Epidermal melanocyte (primary cell): ENCODE data around the gene NPLOC4.
A peak's percentile ranks its signal among the peaks of the same experiment; 100 is the strongest.

Source experiments
- DNase-seq: peaks from one replicate; pipeline ENCODE4 v3.0.0; 2011; ENCODE audit warnings: low spot score; ENCODE audit not compliant: insufficient read length

NPLOC4 gene

GRCh38 chr17:81520021-81520901, 116.7 kb downstream of the NPLOC4 start:
- no peak for DNase-seq

GRCh38 chr17:81519284-81520020, 117.5 kb downstream of the NPLOC4 start:
- DNase-seq = no peak

DNA sequence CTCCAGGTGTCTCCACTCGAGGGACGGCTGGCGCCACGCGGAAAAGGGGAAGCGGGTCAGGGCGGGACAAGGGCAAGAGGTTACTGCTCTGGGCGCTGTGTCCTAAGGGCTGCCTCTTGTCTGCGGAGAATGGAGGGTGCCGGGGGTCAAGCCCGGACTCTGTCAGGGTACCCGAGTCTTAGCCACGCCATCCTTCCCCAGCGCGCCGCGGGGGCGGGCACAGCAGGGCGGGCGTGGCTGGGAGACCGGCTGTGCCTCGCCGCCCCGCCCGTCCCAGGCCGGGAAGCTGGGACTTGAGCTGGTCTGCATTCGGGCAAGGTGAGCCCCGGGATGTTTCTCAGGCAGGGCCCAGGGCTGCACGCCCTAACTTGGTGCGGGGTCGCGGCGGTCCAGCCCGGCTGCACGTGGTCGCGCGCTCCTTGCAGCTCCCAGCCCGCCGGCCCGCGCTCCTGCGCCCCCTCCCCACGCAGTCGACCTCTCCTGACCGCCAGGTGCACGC, 118.1 kb downstream of the NPLOC4 start:
- no peak for DNase-seq

DNA sequence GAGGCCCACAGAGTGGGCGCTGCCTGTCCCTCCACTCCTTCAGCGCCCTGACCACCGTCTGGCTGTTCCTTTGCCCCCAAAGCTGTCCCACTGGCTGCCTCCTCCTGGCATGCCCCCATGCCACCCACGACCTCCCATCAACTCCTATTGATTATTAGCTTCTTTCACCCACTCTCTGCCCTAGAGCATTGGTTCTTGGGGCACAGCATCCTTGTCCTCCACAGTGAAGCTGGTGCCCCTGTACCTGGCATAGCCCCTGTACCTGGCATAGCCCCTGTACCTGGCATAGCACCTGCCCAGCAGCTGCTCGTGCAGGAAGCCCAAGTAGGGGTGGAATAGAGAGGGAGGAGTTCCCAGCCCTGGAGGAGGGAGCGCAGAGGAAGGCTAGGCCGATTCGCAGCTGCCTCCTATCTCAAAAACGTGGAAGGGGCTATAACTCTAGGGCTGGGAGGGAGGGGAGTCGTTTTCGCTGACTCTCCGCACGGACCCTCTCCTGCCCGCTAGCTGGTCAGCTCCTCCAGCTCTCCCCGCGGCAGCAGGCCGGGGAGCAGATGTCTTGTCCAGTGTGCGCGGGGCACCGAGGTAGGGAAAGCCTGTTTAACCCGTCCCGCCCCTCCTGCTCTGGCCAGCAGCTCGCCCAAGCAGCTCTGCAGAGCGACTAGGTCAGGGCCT, 118.7 kb downstream of the NPLOC4 start:
- DNase-seq = no peak

DNA sequence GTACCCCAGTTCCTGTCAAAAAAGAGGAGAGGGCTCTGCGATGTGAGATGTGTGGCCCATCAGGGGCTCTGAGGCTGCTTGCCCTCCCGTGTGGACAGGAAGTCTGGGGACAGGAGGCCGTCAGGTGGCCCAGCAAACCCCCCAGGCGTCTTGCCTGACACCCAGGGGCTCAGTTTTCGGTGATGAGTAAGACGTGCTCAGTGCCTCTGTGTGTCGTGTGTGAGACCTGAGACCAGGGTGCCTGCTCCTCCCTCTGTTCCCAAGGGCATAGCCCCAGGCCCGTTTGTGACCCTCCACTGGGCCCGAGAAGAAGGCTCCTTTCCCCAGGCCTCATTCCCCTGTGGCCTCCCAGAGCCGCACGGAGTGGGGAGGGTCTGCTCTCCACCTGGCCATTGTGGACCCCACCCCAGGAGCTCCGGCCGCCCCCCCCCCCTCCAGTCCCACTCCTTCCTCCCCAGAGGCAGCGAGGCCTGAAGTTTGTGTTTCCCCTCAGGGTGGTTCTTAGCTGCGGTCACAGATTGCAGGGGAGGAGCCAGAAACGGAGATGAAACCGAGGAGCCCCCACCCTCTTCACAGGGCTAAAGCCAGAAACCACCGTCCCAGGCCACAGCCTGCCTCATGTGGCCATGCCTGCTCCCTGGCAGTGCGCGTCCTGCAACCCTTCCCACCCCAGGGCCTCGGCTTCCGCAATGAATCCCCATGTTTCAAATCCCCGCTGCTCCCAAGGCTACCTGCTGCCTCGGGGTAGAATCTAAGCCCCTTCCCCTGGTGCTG, 119.4 kb downstream of the NPLOC4 start:
- no peak for DNase-seq

- no peak for DNase-seq
Observed at GRCh38 chr17:81517009-81517338, 119.9 kb downstream of the NPLOC4 start.

- no peak for DNase-seq
Observed at GRCh38 chr17:81516439-81516838, 120.5 kb downstream of the NPLOC4 start.

DNA sequence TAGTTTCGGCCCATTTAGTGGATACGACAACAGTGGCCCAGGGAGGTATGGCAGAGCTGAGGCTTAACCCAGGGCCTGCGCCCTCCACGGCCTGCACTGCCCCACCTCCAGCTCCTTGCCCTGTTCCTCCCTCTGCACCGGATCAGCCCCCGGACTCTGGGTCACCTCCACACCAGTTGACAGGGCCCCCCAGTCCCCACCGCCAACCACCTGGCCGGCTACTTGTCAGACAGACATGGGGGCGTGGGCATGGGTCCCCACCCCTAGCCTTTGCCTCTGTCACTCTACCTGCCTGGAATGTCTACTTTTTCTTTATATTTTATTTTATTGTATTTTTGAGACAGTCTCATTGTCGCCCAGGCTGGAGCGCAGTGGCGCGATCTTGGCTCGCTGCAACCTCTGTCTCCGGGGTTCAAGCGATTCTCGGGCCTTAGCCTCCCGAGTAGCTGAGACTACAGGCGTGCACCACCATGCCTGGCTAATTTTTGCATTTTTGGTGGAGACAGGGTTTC, 121.3 kb downstream of the NPLOC4 start:
- DNase-seq = no peak

- peak; percentile 58 for DNase-seq
Observed at GRCh38 chr17:81514739-81515529, 122.0 kb downstream of the NPLOC4 start.

GRCh38 chr17:81514489-81514738, 122.5 kb downstream of the NPLOC4 start:
- DNase-seq = no peak

GRCh38 chr17:81513753-81514488, 123.0 kb downstream of the NPLOC4 start:
- DNase-seq = peak; percentile 57

DNA sequence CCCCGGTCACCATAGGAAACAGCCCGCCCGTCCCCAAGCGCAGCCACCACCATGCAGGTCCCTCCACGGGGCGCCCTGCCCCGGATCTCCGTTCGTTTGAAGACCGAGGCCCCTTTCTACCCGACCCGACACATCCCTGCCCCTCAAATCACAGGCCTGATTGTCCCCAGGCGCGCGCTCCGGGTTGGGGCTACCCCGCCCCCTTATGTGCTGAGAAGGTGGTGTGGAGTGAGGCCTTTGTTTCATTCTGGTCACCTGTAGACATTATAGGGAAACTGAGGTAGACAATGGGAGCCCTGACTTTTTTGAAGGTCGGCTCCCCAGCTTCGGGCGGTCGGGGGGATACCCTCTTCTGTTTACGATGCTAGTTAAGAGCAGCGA, 123.5 kb downstream of the NPLOC4 start:
- DNase-seq = no peak

DNA sequence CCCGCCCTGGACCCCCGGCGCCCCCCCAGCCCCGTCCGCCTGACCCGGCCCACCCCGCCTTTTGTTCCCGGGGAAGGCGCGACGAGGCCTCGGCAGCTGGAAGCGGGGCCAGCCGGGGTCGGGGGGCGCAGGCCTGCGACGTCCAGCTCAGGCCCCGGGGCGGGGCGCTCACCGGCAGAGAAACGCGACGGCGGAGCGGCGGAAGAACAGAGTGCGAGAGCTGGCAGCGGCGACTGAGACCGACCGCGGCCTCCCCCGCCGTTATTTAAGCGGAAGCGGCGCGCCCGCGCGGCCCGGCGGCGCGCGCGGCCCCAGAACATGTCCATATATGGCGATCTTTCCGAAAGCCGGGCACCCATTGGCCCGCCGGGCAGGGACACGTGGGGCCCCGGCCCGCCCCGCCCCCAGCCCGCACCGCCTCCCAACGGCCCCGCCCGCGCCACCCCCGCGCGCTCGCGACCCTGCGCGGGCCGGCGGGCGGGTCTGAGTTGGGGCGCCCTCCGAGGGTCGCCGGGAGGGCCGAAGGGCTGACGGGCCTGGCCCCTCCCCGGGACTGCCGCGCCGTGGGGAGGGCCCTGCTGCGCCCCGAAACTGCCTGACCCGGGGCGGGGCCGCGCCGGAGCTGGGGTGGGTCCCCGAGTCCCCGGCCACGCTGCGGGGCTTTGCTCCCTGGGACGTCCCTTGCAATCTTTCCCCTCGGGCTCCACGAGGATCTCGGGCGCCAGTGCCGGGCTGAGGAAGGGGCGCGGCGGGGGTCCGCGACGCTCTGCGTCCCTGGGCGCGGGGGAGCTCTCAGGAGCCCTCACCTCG, 124.1 kb downstream of the NPLOC4 start, which contains the start of gene ACTG1:
ACTG1 (minus strand) TSS at position 238 of the 810 bp plus-strand sequence. CDS start 445 bp downstream, outside the sequence.
- DNase-seq = peak; percentile 95

- no peak for DNase-seq
Observed at GRCh38 chr17:81511804-81512561, 124.9 kb downstream of the NPLOC4 start.

DNA sequence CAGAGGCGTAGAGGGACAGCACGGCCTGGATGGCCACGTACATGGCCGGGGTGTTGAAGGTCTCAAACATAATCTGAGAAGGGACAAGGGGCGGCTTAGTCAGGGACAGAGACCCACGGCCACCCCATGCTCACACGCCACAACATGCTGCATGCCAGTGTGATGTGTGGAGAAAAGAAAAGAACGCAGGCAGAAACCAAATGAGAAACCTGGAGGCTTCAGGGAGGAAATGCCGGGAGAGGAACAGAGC, 125.4 kb downstream of the NPLOC4 start:
- DNase-seq = no peak

GRCh38 chr17:81510785-81511553, 125.9 kb downstream of the NPLOC4 start:
- no peak for DNase-seq

DNA sequence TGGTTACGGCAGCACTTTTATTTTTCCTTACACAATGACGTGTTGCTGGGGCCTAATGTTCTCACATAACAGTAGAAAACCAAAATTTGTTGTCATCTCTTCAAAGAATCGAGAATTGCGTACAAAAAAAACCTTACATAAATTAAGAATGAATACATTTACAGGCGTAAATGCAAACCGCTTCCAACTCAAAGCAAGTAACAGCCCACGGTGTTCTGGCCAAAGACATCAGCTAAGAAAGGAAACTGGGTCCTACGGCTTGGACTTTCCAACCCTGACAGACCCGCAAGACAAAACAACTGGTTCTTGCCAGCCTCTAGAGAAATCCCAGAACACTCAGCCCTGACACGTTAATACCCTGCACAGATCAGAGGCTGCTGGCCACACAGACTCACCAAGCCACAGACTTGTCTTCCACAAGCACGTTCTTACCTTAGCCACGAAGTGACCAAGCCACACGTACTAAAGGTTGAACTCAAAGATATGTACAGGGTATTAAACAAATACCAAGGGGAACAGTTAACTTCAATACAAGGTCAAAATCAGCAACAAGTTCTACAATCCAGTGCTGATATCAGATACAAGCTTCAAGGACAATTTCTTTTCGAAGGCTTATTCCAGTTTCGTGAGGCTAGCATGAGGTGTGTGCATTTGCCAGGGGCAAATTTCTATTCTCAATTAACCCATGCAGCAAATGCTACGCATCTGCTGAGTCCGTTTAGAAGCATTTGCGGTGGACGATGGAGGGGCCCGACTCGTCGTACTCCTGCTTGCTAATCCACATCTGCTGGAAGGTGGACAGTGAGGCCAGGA, 126.7 kb downstream of the NPLOC4 start:
- DNase-seq = no peak
